SKM-1 (cell line): ENCODE data around the gene SEMA5A.

Source experiments
- DNase-seq: peaks from one replicate; lab custom pipeline; 2025; ENCODE audit not compliant: unreplicated experiment; lab: John Stamatoyannopoulos, UW

Gene SEMA5A

GRCh38 chr5:9545992-9546851 is at the start of gene SEMA5A:
TSS of gene SEMA5A (minus strand) at chr5:9546075. CDS start at chr5:9379946, 166,129 bp downstream.
- DNase-seq: no peak

GRCh38 chr5:9594913-9595312 is 49.0 kb upstream of the SEMA5A start:
- no peak for DNase-seq

GRCh38 chr5:9589049-9589835 is 43.4 kb upstream of the SEMA5A start:
- DNase-seq: no peak

GRCh38 chr5:9588254-9588653 is 42.4 kb upstream of the SEMA5A start:
- no peak for DNase-seq

- no peak for DNase-seq
Measured at GRCh38 chr5:9587135-9587534, 41.3 kb upstream of the SEMA5A start.

- no peak for DNase-seq
Measured at GRCh38 chr5:9582406-9582805, 36.5 kb upstream of the SEMA5A start.

GRCh38 chr5:9573796-9574195 is 27.9 kb upstream of the SEMA5A start:
- DNase-seq: no peak

GRCh38 chr5:9572246-9572645 is 26.4 kb upstream of the SEMA5A start:
- no peak for DNase-seq

- DNase-seq: no peak
Measured at GRCh38 chr5:9570876-9571275, 25.0 kb upstream of the SEMA5A start.

GRCh38 chr5:9567039-9567438 is 21.2 kb upstream of the SEMA5A start:
- DNase-seq: no peak

- DNase-seq: no peak
Measured at GRCh38 chr5:9564752-9565151, 18.9 kb upstream of the SEMA5A start.

- DNase-seq: no peak
Measured at GRCh38 chr5:9562141-9562540, 16.3 kb upstream of the SEMA5A start.

- DNase-seq: no peak
Measured at GRCh38 chr5:9559965-9560364, 14.1 kb upstream of the SEMA5A start.

- DNase-seq: no peak
Measured at GRCh38 chr5:9558319-9558965, 12.6 kb upstream of the SEMA5A start.

- DNase-seq: no peak
Measured at GRCh38 chr5:9557696-9558095, 11.8 kb upstream of the SEMA5A start.

GRCh38 chr5:9555961-9556360 is 10.1 kb upstream of the SEMA5A start:
- DNase-seq: no peak

- DNase-seq: no peak
Measured at GRCh38 chr5:9554122-9554521, 8.2 kb upstream of the SEMA5A start.

- no peak for DNase-seq
Measured at GRCh38 chr5:9553561-9553960, 7.7 kb upstream of the SEMA5A start.

- DNase-seq: no peak
Measured at GRCh38 chr5:9551567-9552537, 6.0 kb upstream of the SEMA5A start.

- no peak for DNase-seq
Measured at GRCh38 chr5:9549941-9550340, 4.1 kb upstream of the SEMA5A start.
